HG02852 (cell line): Measurements from ENCODE around the gene VWC2L.

Source experiments
- ATAC-seq: cut with Tn5 transposase; IDR thresholded peaks from one replicate; pipeline ENCODE4 v1.9.1; 2021; ENCODE audit warnings: mild to moderate bottlenecking, moderate library complexity; ENCODE audit not compliant: unreplicated experiment

The VWC2L gene

GRCh38 chr2:214410918-214411554 is at the start of gene VWC2L:
Gene VWC2L (plus strand): TSS chr2:214411054. CDS start chr2:214414194, 3,140 bp downstream.
- ATAC-seq, result peak; percentile 71

GRCh38 chr2:214361116-214361515 is 49.7 kb upstream of the VWC2L start:
- no peak for ATAC-seq

- ATAC-seq, result no peak
These were observed 45.3 kb upstream of the VWC2L start for GRCh38 chr2:214365549-214365948.

GRCh38 chr2:214367171-214367570 is 43.7 kb upstream of the VWC2L start:
- no peak for ATAC-seq

- ATAC-seq, result no peak
These were observed 34.1 kb upstream of the VWC2L start for GRCh38 chr2:214376618-214377285.

GRCh38 chr2:214377286-214377624 is 33.6 kb upstream of the VWC2L start:
- ATAC-seq, result no peak

- ATAC-seq, result no peak
These were observed 32.3 kb upstream of the VWC2L start for GRCh38 chr2:214378455-214379103.

- ATAC-seq, result no peak
These were observed 31.6 kb upstream of the VWC2L start for GRCh38 chr2:214379227-214379626.

- no peak for ATAC-seq
These were observed 30.2 kb upstream of the VWC2L start for GRCh38 chr2:214380681-214381080.

- no peak for ATAC-seq
These were observed 28.6 kb upstream of the VWC2L start for GRCh38 chr2:214382229-214382628.

- no peak for ATAC-seq
These were observed 24.1 kb upstream of the VWC2L start for GRCh38 chr2:214386720-214387119.

GRCh38 chr2:214389334-214389733 is 21.5 kb upstream of the VWC2L start:
- no peak for ATAC-seq

GRCh38 chr2:214393796-214394195 is 17.1 kb upstream of the VWC2L start:
- no peak for ATAC-seq

- no peak for ATAC-seq
These were observed 15.8 kb upstream of the VWC2L start for GRCh38 chr2:214395040-214395439.

GRCh38 chr2:214401580-214401979 is 9.3 kb upstream of the VWC2L start:
- no peak for ATAC-seq

- no peak for ATAC-seq
These were observed 602 bp upstream of the VWC2L start for GRCh38 chr2:214410128-214410775.

GRCh38 chr2:214412679-214413078 is 1.8 kb downstream of the VWC2L start:
- ATAC-seq, result no peak

GRCh38 chr2:214436470-214436869 is 25.6 kb downstream of the VWC2L start:
- no peak for ATAC-seq

GRCh38 chr2:214450118-214450894 is 39.5 kb downstream of the VWC2L start:
- ATAC-seq, result no peak

- ATAC-seq, result no peak
These were observed 40.8 kb downstream of the VWC2L start for GRCh38 chr2:214451516-214452275.
